Skeletal muscle cell (primary cell): Measurements from ENCODE around the gene RAB11FIP4.

ENCODE experiments used
- DNase-seq: peaks from one replicate; pipeline ENCODE4 v3.0.0-alpha.2; 2010; ENCODE audit warnings: low read depth
- H3K4me3 ChIP-seq: 2 replicates; pipeline ENCODE4 v1.5.1; 2011; ENCODE audit warnings: low read depth, mild to moderate bottlenecking, control low read depth, low read length, moderate library complexity

The RAB11FIP4 gene

DNA sequence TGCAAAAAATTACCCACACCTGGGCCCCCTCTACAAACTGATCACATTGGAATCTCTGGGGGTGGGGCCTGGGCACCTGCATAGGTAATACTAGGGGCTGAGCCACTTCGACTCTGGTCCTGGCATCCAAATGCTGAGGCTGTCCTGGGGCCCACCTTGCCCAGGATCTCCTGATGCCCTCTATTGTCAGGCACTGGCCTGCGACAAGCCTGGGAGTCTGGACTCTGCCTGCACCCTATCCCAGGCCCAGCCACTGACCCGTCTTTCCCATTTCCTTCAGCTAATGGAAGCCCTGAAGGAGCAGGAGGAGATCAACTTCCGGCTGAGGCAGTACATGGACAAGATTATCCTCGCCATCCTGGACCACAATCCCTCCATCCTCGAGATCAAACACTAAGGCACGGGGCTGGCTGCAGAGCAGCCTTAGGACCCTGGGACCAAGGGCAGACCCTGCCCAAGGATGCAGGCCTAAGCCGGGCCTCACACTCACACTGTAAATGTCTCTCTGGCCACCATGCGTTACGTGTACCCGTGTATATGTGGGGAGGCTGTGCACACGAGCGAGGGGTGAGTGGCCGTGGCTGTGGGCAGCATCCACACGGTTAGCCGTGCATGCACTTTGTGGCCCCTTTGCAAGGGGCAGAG is 140.0 kb downstream of the RAB11FIP4 start:
- DNase-seq = no peak

DNA sequence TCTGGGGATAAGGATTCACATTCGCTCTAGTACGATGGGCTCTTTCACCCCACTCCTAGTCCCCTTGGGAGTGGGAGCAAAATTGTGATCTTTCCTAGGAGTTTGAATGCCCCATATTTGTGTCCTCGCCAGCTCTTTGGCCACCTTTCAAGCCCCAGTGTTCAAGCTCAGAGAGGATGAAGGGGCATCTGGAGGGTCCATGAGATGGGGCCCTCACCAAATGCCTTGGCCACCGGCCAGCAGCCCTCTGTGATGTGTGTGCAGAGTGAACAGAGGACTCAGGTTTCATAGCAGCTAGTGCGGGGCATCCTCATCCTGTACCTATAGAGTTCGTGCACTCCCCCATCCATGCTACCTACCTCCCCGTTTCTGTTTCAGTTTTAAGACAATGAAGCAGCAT is 140.6 kb downstream of the RAB11FIP4 start:
- no peak overlapping the region for H3K4me3 ChIP-seq
- DNase-seq = no peak

More for the DNA sequence above, 140.0 kb downstream of the RAB11FIP4 start:
- H3K4me3 ChIP-seq = no peak overlapping the region

DNA sequence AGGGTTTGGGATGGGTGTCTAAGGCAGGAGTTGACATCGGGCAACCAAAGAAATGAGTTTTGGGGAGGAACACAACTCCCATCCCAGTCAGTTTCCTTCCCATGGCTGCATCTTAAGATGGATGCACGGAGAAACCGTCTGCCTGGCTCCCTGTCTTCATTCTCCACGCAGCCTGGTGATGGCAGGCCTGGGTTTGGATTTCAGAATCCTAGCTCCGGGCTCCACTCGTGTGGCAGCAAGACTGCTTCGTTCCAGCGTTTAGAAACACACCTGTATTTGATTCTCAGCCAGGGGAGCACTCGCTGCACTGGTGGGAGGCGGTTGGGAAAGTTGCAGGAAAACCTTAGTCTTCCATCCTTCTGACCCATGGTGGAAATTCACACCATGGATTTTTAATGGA is 141.1 kb downstream of the RAB11FIP4 start:
- H3K4me3 ChIP-seq = no peak overlapping the region
- no peak for DNase-seq

DNA sequence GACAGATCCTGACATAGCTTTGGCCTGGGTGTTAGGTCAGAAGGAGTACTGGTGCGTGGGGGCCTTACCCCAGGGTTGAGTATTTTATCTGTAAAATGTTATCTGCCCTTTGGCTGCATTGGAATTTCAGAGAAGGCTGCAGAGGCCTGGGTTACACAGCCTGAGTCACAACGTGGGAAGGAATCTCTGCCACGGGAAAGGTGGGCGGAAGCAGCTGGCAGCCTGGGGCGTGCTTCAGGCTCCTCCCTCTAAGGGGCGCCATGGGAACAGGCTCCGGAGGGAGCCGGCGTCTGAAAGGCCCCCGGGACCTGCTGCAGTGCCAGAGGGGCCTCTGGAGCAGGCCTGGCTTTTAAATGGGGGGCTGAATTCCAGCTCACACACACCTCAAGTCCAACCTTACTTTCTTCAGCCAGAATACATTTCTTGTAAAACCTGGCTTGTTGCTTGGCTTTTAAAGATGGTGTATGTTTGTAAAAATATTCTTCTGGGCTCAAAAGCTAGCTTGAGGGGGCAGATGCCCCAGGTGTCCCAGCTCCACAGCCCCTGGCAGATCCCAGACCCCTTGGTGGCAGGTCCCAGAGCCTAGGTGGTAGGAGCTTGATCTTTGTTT is 142.2 kb downstream of the RAB11FIP4 start:
- no peak for DNase-seq
- H3K4me3 ChIP-seq = no peak overlapping the region

DNA sequence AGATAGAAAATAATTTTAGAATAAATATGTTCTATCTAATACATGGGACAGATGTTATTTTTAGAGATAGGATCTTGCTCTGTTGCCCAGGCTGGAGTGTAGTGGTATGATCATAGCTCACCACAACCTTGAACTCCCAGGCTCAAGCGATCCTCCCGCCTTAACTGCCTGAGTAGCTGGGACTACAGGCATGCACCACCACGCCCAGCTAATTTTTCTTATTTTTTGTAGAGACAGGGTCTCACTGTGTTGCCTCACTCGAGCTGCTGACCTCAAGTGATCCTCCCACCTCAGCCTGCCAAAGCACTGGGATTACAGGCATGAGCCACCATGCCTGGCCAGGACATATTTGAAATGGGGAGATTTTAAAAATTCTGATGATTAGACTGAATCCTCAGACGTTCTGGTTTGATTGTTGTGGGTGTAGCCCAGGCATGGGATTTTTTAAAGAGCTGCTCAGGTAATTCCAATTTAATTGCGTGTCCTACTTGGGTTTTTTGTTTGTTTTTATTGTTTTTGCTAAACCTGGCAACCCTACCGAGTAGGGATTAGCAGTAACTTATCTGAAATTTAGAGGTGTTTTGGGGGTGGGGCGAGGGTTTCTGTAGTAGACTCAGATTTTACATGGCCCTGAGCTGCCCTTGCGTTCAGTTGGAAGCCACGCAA is 142.9 kb downstream of the RAB11FIP4 start:
- DNase-seq = no peak
- H3K4me3 ChIP-seq = no peak overlapping the region

DNA sequence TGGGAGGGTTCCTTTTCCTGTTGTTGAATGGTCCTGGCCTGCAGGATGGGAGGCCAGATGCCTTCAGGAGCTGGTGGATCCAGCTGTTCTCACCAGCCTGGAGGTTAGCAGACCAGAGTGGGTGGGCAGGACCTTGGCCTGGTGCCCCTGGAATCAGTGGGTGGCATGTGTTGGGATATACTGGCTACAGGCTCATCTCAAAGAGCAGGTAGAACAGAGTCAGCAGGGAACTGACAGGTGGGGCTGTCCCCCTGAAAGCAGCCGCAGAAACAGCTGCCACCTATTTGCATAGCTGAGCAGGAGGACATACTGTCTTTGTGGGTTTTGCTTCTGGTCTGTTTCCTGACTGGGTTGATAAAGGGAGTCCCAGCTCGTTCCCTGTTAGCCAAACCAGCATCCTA is 144.1 kb downstream of the RAB11FIP4 start:
- DNase-seq = no peak
- no peak overlapping the region for H3K4me3 ChIP-seq

DNA sequence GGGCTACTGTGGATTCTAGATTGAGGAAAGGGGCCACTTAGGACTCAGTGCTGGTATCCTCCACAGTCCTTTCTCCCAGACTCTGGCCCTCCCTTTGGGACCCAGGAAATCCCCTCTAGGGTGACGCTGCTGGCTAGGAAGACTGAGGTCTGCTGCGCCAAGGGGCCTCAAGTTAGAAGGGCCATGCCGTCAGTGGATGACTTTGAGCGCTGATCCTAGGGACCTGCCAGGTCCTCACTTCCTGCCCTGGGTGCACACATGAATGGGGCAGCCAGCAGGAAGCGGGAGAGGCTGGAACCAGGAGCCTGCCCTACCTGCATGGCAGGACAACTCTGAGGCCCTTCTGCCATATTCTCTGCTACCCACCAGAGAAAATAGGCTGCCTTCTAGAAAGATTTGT is 145.0 kb downstream of the RAB11FIP4 start:
- DNase-seq = no peak
- H3K4me3 ChIP-seq = no peak overlapping the region

DNA sequence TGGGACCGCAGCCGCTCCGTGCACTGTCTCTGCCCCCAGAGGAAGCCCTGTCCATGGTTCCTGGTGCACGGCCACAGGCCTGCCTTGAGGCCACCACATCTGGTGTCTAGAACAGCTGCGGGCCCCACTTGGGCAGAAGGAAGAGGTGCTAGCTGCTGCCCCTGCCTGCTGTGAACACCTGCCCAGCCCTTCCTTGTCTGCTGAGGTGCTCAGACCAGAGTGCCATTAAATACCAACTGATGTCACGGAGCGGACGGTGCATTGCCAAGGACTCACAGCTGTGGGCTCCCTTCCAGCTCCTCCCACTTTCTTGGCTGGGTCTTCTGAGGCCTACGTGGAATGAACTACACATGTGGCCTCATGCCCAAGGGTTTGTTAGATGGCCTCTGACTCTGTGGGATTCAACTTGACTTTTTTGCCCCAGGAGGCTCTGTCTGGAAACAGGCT is 146.1 kb downstream of the RAB11FIP4 start:
- no peak for DNase-seq
- H3K4me3 ChIP-seq = no peak overlapping the region

DNA sequence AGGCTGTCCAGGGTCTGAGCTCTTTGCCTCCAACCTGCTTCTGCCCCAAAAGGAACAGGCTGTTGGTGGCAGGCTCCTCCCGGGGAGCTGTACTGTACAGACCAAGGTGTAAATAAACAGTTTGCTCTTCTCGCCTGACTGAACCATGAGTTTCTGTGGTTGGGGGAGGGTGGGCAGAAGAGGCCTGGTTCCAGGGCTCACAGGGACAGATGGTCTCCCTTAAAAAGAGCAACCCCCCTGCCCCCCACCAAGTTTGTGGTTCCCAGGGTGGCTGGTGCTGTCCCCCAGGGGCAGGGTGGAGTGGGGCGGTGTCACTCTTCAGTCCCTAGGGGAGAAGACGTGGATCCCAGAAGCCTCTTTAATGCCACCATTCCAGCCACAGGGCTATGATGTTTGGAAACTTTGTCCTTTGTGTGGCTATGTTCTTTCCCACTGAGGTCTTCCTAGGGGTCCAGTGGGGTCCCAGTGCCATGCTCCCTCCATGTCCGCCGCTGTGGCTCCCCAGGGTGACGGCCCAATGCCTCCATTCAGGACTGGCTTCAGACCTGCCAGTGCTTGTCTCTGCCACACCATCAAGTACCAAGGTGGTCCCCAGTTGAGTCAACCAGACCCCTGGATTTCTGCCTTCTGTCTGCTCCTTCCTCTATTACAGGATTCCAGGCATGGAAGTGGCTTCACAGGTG is 146.7 kb downstream of the RAB11FIP4 start:
- no peak for DNase-seq

DNA sequence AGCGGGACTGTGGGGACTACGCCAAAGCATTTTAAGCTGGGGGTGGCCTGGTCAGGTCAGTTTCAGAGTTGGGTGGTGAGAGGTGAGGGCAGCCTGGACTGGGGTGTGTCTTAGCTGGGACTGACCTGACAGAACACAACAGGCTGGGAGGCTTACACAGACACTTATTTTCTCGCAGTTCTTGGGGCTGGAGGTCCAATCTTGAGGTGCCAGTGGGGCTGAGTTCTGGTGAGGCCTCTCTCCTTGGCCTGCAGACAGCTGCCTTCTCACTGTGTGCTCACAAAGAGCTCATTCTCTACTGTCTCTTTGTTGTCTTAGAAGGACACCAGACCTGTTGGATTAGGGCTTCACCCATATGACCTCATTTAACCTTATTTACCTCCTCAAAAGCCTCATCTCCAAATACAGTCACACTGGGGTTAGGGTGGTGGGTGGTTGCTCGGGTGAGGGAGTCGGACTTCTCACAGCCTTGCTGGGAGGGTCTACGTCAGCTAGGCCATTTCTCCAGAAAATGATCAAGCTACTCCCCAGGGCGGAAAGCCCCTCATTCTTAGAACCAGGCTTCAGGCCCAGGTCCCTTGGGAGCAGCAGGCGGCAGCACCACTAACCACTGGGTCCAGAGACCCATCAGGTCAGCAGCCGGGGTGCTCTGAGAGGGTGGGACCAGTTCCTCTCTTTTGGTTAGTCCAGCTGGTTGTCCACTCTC is 149.3 kb downstream of the RAB11FIP4 start:
- DNase-seq = no peak

More for the DNA sequence above, 146.7 kb downstream of the RAB11FIP4 start:
- H3K4me3 ChIP-seq = no peak overlapping the region

DNA sequence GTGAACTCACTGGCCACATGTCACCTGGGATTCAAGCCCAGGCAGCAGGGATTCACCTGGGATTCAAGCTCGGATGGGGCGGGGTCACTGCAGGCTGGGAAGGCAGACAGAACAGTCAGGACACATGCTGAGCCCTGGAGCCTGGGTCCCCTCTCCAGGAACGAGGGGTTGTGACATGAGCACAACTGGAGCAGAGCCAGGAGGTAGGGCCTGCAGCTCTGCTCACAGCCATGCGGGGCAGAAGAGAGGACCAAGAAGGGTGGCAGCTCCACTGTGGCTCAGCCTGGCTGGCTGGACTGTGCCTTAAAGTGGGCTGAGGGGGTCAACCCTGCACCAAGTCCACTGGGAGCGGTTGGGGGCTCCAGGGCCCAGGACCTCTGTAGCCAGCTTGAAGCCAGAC is 150.1 kb downstream of the RAB11FIP4 start:
- no peak for DNase-seq
- H3K4me3 ChIP-seq = no peak overlapping the region

More for the DNA sequence above, 149.3 kb downstream of the RAB11FIP4 start:
- H3K4me3 ChIP-seq = no peak overlapping the region

DNA sequence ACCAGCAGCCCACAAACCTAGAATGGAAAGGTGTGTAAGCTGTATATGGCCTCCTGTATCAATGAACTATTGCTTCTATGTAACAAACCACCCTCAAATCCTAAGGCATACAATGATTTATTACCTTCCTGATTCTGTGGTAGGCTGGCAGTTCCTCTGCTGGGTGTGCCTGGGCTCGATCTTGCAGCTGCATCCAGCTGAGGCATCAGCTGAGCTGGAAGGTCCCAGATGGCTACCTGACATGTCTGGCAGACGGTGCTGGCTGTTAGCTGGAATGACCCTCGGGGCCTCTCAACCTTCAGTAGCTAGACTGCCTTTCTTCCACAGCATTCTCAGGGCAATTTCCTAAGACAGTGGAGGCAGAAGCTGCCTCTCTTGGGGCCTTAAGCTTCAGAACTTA is 152.7 kb downstream of the RAB11FIP4 start:
- no peak overlapping the region for H3K4me3 ChIP-seq
- DNase-seq = no peak

DNA sequence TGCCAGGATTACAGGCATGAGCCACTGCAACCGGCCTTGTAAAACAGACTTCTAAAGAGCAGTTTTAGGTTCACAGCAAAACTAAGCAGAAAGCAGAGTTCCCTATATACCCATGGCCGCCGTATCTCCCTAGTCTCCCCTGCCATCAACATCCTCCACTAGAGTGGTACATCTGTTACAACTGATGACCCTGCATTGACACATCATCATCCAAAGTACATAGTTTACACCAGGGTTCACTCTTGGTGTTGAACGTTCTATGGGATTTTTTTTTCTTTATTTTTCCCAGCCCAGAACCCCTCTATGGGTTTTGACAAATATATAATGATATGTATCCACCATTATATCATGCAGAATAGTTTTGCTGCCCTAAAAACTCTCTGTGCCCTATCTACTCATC is 155.2 kb downstream of the RAB11FIP4 start:
- H3K4me3 ChIP-seq = no peak overlapping the region
- no peak for DNase-seq

DNA sequence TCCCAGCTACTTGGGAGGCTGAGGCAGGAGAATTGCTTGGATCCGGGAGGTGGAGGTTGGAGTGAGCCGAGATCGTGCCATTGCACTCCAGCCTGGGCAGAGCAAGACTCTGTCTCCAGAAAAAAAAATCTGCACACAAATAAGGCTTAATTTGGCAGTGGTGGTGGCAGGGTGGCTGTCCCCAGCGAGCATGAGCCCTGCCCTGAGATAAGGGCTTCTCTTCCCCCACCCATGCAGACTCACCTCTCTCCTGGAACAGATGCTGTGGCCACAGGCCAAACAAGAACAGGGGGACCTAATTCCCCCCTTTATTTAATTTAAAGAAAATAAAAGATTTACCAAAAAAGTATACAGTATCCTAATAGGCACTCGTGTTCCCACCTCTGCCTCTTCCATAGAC is 157.2 kb downstream of the RAB11FIP4 start:
- peak overlapping the region; percentile 76 for H3K4me3 ChIP-seq
- DNase-seq = no peak

DNA sequence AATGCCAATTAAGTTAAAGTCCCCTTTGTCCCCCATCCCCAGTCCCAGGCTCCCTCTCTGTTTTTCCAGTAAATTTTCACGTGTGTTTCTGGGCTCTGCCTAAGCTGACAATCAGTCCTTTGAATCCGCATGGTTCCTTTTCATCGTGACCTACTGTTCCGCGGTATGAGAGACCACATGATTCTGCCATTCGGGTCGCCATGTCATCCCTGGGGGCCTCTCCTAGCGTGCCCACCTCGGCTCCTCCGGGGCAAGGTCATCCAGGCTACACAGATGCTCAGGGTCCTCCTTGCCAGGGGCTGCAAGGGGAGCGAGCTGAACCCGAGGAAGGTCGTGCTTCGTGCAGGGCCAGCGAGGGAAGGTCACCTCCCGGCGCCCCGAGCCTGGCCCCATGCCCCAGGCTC is 157.6 kb downstream of the RAB11FIP4 start:
- peak overlapping the region; percentile 76 for H3K4me3 ChIP-seq
- no peak for DNase-seq

DNA sequence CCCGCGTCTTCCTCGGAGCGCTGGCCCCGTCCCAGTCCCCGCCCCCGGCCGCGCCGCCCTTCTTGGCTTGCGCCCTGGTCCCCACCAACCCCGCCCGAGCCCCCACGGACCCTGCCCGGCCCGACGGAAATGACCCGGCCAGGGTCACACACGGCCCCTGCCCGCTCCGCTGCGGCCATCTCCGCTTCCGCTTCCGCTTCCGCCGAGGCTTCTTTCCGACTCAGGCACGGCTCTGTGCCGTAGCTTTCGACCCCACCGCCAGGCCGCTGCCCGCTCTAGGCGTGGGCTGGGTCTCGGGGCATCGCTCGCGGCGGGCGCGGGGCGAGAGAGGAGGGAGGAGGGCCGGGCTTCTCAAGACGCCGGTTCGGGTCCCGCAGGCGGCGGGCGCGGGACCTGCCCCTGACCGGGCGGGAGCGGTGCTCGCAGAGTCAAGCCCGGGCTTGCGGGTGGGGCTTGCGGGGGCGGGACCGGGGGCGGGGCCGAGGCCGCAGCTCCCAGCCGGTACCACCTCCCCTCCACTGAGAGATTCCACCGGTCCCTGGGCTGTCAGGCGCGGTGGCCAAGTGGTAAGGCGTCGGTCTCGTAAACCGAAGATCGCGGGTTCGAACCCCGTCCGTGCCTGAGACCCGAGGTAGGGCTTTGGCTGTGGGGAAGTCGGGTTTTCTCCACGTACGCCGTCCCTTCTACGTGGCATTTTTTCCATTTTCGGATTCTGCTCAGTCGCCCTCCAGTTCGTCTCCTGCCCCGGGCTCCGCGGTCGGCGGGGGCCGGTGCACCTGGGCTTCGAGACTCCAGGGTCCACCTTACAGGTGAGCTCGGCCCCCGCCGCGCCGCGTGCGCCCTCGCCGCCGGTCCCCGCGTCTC is 158.3 kb downstream of the RAB11FIP4 start:
- DNase-seq = peak; percentile 68
- H3K4me3 ChIP-seq = peak overlapping the region; percentile 76

DNA sequence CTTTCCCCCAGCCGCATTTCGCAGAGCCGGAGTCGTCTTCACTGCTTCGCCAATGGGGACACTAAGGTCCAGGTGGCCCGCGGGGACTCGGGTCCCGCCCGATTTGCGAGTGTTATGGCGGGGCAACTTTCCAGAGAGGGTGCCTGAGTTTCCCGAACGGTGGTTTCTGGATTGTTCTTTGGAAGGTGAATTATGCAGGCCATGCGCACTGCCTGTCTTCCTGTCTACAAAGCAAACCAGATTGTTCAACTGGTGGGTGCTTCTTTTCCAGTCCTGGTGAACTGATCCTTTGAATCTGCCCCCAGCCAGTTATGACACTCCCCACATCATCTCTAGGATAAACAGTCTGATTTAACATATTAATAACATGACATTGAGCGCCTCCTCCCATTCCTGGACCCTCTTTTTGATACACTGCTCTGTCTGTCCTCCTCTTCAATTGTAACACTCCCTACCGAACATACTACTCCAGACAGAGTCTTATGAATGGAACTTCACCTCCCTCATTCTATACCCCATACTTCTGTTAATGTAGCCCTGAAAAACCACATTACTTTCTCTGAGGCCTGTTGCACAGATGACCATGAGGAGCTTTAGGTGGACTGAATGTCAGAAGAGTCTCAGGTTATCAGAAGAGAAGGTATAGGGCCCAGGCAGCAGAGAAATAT is 159.0 kb downstream of the RAB11FIP4 start:
- no peak for DNase-seq
- H3K4me3 ChIP-seq = peak overlapping the region; percentile 76

DNA sequence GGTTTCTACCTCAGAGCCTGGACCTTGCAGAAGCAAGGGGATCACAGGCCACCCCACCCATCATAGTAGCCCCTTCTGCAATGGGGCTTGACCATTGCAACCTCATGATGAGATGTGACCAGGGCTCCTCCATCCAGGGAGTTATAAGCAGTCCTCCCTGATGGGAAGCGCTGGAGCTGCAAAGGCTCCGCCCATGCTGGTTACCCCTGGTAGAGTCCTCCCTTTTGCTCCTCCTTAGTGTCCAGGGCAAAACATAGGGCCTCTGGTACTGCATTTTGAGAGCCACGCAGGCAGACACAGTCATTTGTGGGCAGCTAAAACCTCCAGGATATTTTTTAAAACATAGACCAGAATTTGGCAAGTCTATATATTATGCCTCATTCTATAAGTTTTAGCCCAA is 161.1 kb downstream of the RAB11FIP4 start:
- no peak overlapping the region for H3K4me3 ChIP-seq
- DNase-seq = no peak
